Smooth muscle cell (in vitro differentiated cells): ENCODE results near the gene FRMD4A. TPM values are rescaled to one million over a fixed set of nuclear protein-coding genes. Genes with fewer than 3 reads are reported as not detected.

Experiments
- DNase-seq: peaks from one replicate; lab custom pipeline; 2025; ENCODE audit not compliant: unreplicated experiment; lab: John Stamatoyannopoulos, UW
- H2AFZ ChIP-seq: fragments of 200-600 bp; sonication (generic); 2 replicates; pipeline ENCODE4 v1.6.0; 2016; ENCODE audit warnings: antibody characterized with exemption, low read depth, mild to moderate bottlenecking
- H3F3A ChIP-seq: fragments of 200-600 bp; sonication (generic); 2 replicates; pipeline ENCODE4 v1.6.0; 2017; ENCODE audit warnings: antibody characterized with exemption, low read depth
- H3K27ac ChIP-seq: fragments of 200-600 bp; sonication (generic); 2 replicates; pipeline ENCODE4 v1.5.1; 2016; ENCODE audit warnings: low read depth, mild to moderate bottlenecking
- H3K27me3 ChIP-seq: fragments of 200-600 bp; sonication (generic); 2 replicates; pipeline ENCODE4 v1.6.1; 2016; ENCODE audit warnings: low read depth, mild to moderate bottlenecking
- H3K36me3 ChIP-seq: fragments of 200-600 bp; sonication (generic); 2 replicates; pipeline ENCODE4 v1.5.1; 2016; ENCODE audit warnings: low read depth
- H3K4me1 ChIP-seq: fragments of 200-600 bp; sonication (generic); 2 replicates; pipeline ENCODE4 v1.5.1; 2016; ENCODE audit warnings: low read depth
- H3K4me2 ChIP-seq: fragments of 200-600 bp; sonication (generic); 2 replicates; pipeline ENCODE4 v1.6.0; 2016; ENCODE audit warnings: mild to moderate bottlenecking
- H3K4me3 ChIP-seq: fragments of 200-600 bp; sonication (generic); 2 replicates; pipeline ENCODE4 v1.5.1; 2016; ENCODE audit warnings: mild to moderate bottlenecking
- H3K79me2 ChIP-seq: fragments of 200-600 bp; sonication (generic); 2 replicates; pipeline ENCODE4 v1.6.0; 2016; ENCODE audit warnings: low read depth, mild to moderate bottlenecking
- H3K9ac ChIP-seq: fragments of 200-600 bp; sonication (generic); 2 replicates; pipeline ENCODE4 v1.6.0; 2016; ENCODE audit warnings: low read depth
- H3K9me3 ChIP-seq: fragments of 200-600 bp; sonication (generic); replicated peaks from 2 replicates; pipeline ENCODE4 v1.5.1; 2016; ENCODE audit warnings: low read depth
- H4K20me1 ChIP-seq: fragments of 200-600 bp; sonication (generic); 2 replicates; pipeline ENCODE4 v1.6.0; 2016; ENCODE audit warnings: low read depth
- CTCF ChIP-seq: fragments of 200-600 bp; sonication (generic); IDR thresholded peaks from 2 replicates; pipeline ENCODE4 v1.5.1; 2017; ENCODE audit warnings: borderline replicate concordance, mild to moderate bottlenecking, antibody characterized with exemption; ENCODE audit not compliant: insufficient read depth, poor library complexity, severe bottlenecking
- WGBS: methylation state at CpG from one replicate; pipeline ENCODE4 v1.1.7; 2016; ENCODE audit warnings: low lambda C conversion rate; 5-methylcytosine and 5-hydroxymethylcytosine counted together
- polyA plus RNA-seq: library from polyadenylated mRNA; unstranded; fragments of >200 nt; fragmentation: Nextera tagmentation; extraction: Ambion mirVana; gene quantifications from 2 replicates; pipeline ENCODE4 v1.2.1, GENCODE V29; 2016
- total RNA-seq: library from RNA; depleted of rRNA; stranded (reverse); fragments of >200 nt; gene quantifications from 2 replicates; pipeline ENCODE4 v1.2.3, GENCODE V29; 2014

Gene FRMD4A
- total and polyA plus RNA-seq, 2 experiments from 2014 or later, result 3.0 to 5.4 TPM

DNA sequence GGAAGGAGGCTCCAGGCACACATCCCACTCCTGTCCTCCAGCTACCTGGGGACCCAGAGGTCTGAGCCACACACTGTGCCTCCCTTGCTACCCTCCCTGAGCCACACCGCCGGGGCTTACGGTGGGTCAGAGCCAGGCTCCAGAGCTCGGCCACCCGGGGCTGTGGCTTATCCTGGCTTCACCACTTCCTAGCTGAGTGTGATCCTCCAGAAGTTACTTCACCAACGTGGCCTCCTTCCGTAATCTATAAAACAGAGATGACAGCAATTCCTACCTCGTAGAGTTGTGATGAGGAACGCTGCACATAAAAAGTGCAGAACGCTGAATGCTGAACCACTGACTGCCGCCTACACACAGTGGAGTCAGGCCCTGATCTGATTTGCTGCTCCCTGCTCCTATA, 458.9 kb downstream of the FRMD4A start:
- Histone ChIP-seq H3F3A (no peaks in the 10 kb centered on the region), H3K4me2 (no peak overlapping the region), H4K20me1 (no peaks in the 10 kb centered on the region), H3K27ac (no peak overlapping the region), H3K79me2 (no peaks in the 10 kb centered on the region), H3K9ac (no peak overlapping the region), H3K9me3 (no peaks in the 10 kb centered on the region), H2AFZ (no peak overlapping the region), H3K4me3 (no peak overlapping the region), H3K4me1 (no peaks in the 10 kb centered on the region), H3K36me3 (no peaks in the 10 kb centered on the region), H3K27me3 (no peaks in the 10 kb centered on the region)
- 72% methylated on average over 11 of the region's 11 CpGs for WGBS
- no peak for TF ChIP-seq CTCF
- DNase-seq, result no peak

DNA sequence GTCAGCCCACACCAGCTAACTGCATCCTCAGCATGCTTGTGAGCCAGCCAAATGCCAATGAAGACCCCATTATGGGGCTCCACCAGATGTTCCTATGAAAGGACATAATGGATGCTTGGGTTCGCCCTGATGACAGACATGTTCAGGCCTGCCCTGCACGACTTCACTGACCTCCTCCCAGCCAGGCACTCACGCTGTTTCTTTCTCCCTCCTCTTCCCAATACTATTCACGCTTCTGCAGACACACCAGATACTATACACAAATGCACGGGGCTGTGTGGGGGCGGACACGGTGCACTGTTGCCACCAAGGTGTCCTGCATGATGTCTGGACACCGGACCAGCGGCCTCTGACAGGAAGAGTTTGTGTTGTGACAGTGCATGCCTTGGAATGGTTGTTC, 459.7 kb downstream of the FRMD4A start:
- Histone ChIP-seq H3K79me2 (no peaks in the 10 kb centered on the region), H3K4me2 (no peak overlapping the region), H3K9ac (no peak overlapping the region), H3F3A (no peaks in the 10 kb centered on the region), H3K27ac (no peak overlapping the region), H3K27me3 (no peaks in the 10 kb centered on the region), H3K9me3 (no peaks in the 10 kb centered on the region), H3K4me1 (no peaks in the 10 kb centered on the region), H2AFZ (no peak overlapping the region), H4K20me1 (no peaks in the 10 kb centered on the region), H3K36me3 (no peaks in the 10 kb centered on the region), H3K4me3 (no peak overlapping the region)
- TF ChIP-seq CTCF, result no peak
- DNase-seq, result no peak
- 76% methylated on average over 9 of the region's 9 CpGs for WGBS

DNA sequence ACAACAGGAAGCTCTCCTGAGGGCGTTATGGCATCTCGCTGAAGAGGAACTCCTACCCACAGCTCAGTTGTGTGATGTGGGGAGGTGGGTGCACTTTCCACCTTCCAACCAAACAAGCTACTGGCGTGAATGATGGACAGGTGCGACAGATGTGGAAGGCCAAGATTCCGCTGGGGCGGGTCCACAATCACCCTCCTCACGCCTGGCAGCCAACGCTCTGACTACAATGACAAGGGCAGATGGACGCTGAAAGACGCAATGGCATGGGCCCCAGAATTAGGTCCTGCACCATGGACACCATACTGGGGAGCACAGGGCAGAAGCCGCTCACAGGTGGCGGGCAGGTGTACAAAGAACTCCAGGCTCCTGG, 461.4 kb downstream of the FRMD4A start:
- WGBS, result 100% methylated on average over 12 of the region's 12 CpGs
- no peaks in the 10 kb centered on the region for H4K20me1 ChIP-seq
- H2AFZ ChIP-seq, result no peak overlapping the region
- no peak overlapping the region for H3K9ac ChIP-seq
- H3K9me3 ChIP-seq, result no peaks in the 10 kb centered on the region
- H3K27ac ChIP-seq, result no peak overlapping the region
- H3K79me2 ChIP-seq, result no peaks in the 10 kb centered on the region
- TF ChIP-seq CTCF, result no peak
- no peaks in the 10 kb centered on the region for H3K27me3 ChIP-seq
- H3K36me3 ChIP-seq, result no peaks in the 10 kb centered on the region
- no peaks in the 10 kb centered on the region for H3F3A ChIP-seq
- no peaks in the 10 kb centered on the region for H3K4me1 ChIP-seq
- H3K4me2 ChIP-seq, result no peak overlapping the region
- DNase-seq, result no peak
- no peak overlapping the region for H3K4me3 ChIP-seq

GRCh38 chr10:13868528-13869294, 462.0 kb downstream of the FRMD4A start:
- no peaks in the 10 kb centered on the region for H3K79me2 ChIP-seq
- no peak for DNase-seq
- no peak overlapping the region for H3K4me3 ChIP-seq
- no peaks in the 10 kb centered on the region for H4K20me1 ChIP-seq
- H3K9ac ChIP-seq, result no peak overlapping the region
- H3K27ac ChIP-seq, result no peak overlapping the region
- H3K36me3 ChIP-seq, result no peaks in the 10 kb centered on the region
- H3K4me2 ChIP-seq, result no peak overlapping the region
- WGBS, result 92% methylated on average over 18 of the region's 18 CpGs
- H3K27me3 ChIP-seq, result no peaks in the 10 kb centered on the region
- H3F3A ChIP-seq, result no peaks in the 10 kb centered on the region
- no peak overlapping the region for H2AFZ ChIP-seq
- TF ChIP-seq CTCF, result no peak
- H3K4me1 ChIP-seq, result no peaks in the 10 kb centered on the region
- no peaks in the 10 kb centered on the region for H3K9me3 ChIP-seq
